ENCODE results near the gene CCL18.
"Not testable (repeated sequence)": the region's sequence is repeated elsewhere in the genome, so short reads cannot be mapped to it uniquely, and the experiment has no call there.

CCL18 gene

GRCh38 chr17:36104701-36105181 lies 40.7 kb downstream of the CCL18 start:
- no peak for DNase-seq

GRCh38 chr17:36105781-36106492 lies 41.9 kb downstream of the CCL18 start:
- DNase-seq, result no peak

GRCh38 chr17:36106493-36106835 lies 42.4 kb downstream of the CCL18 start:
- DNase-seq, result no peak

- DNase-seq, result no peak
Observed at GRCh38 chr17:36107660-36108059, 43.6 kb downstream of the CCL18 start.

GRCh38 chr17:36108265-36108664 lies 44.2 kb downstream of the CCL18 start:
- DNase-seq, result not testable (repeated sequence)

GRCh38 chr17:36111068-36111490 lies 47.0 kb downstream of the CCL18 start:
- no peak for DNase-seq

GRCh38 chr17:36112572-36112971 lies 48.5 kb downstream of the CCL18 start:
- DNase-seq, result no peak

- DNase-seq, result not testable (repeated sequence)
Observed at GRCh38 chr17:36113131-36113530, 49.1 kb downstream of the CCL18 start.

GRCh38 chr17:36114971-36115648 lies 51.0 kb downstream of the CCL18 start:
- DNase-seq, result not testable (repeated sequence)

GRCh38 chr17:36115649-36115977 lies 51.5 kb downstream of the CCL18 start:
- not testable (repeated sequence) for DNase-seq

- DNase-seq, result no peak
Observed at GRCh38 chr17:36117505-36118382, 53.7 kb downstream of the CCL18 start.

- DNase-seq, result no peak
Observed at GRCh38 chr17:36118477-36119353, 54.6 kb downstream of the CCL18 start.

- DNase-seq, result no peak
Observed at GRCh38 chr17:36120221-36120620, 56.1 kb downstream of the CCL18 start.

- not testable (repeated sequence) for DNase-seq
Observed at GRCh38 chr17:36121099-36121498, 57.0 kb downstream of the CCL18 start.

Data from HCEC 1CT (cell line).